Type B pancreatic cell (in vitro differentiated cells): ENCODE results near the gene TTC19. TPM values are rescaled to one million over a fixed set of nuclear protein-coding genes. Genes with fewer than 3 reads are reported as not detected.

ENCODE experiments used
- DNase-seq: peaks from one replicate; pipeline ENCODE4 v3.0.0; 2021; ENCODE audit warnings: mixed read lengths; ENCODE audit not compliant: unreplicated experiment; ENCODE audit errors: extremely low spot score
- H3K27ac Mint-ChIP-seq: 2 replicates; pipeline ENCODE4 v1.8.0; 2021; ENCODE audit warnings: mild to moderate bottlenecking, mixed read lengths
- H3K27me3 Mint-ChIP-seq: 2 replicates; pipeline ENCODE4 v1.8.0; 2021; ENCODE audit warnings: mixed read lengths
- H3K36me3 Mint-ChIP-seq: 2 replicates; pipeline ENCODE4 v1.8.0; 2021; ENCODE audit warnings: mixed read lengths
- H3K4me1 Mint-ChIP-seq: one replicate; pipeline ENCODE4 v1.8.0; 2021; ENCODE audit warnings: mixed read lengths; ENCODE audit not compliant: unreplicated experiment
- H3K4me3 Mint-ChIP-seq: 2 replicates; pipeline ENCODE4 v1.8.0; 2021; ENCODE audit warnings: mild to moderate bottlenecking, mixed read lengths
- H3K9me3 Mint-ChIP-seq: 2 replicates; pipeline ENCODE4 v1.8.0; 2021; ENCODE audit warnings: mixed read lengths
- total RNA-seq: library from RNA; stranded (reverse); gene quantifications from 2 replicates; pipeline ENCODE4 v1.2.1, GENCODE V29; 2021; ENCODE audit warnings: low replicate concordance
- TF ChIP-seq, protein P1 (sequence below): fragments of 200-600 bp; sonication (generic); conservative IDR thresholded peaks from 2 replicates; pipeline ENCODE4 v1.5.0; 2021; ENCODE audit warnings: antibody characterized with exemption, mild to moderate bottlenecking

TTC19 gene
- total RNA-seq, 1 donor from 2014 or later, result 43.3 TPM

DNA sequence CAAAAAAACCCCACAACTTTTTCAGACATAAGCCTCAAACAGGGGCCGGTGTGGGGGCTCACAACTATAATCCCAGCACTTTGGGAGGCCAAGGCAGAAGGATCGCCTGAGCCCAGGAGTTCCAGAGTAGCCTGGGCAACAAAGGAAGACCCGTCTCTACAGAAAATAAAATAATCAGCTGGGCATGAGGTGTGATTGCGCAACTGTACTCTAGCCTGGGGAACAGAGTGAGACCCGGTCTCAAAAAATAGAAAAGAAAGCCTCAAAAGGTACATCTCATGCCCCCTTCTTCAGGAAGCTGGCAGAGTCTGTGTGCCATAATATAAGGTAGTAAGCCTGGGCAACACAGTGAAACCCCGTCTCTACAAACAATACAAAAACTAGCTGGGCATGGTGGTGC, 3.3 kb upstream of the TTC19 start:
- Mint-ChIP-seq H3K4me1 (peaks cover 7% of the 10 kb centered on the region), H3K4me3 (no peak overlapping the region), H3K27me3 (no peaks in the 10 kb centered on the region), H3K27ac (no peak overlapping the region), H3K36me3 (peaks cover 8% of the 10 kb centered on the region), H3K9me3 (no peaks in the 10 kb centered on the region)
- TF ChIP-seq, protein P1, sequence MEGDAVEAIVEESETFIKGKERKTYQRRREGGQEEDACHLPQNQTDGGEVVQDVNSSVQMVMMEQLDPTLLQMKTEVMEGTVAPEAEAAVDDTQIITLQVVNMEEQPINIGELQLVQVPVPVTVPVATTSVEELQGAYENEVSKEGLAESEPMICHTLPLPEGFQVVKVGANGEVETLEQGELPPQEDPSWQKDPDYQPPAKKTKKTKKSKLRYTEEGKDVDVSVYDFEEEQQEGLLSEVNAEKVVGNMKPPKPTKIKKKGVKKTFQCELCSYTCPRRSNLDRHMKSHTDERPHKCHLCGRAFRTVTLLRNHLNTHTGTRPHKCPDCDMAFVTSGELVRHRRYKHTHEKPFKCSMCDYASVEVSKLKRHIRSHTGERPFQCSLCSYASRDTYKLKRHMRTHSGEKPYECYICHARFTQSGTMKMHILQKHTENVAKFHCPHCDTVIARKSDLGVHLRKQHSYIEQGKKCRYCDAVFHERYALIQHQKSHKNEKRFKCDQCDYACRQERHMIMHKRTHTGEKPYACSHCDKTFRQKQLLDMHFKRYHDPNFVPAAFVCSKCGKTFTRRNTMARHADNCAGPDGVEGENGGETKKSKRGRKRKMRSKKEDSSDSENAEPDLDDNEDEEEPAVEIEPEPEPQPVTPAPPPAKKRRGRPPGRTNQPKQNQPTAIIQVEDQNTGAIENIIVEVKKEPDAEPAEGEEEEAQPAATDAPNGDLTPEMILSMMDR, result no peak
- no peak for DNase-seq

DNA sequence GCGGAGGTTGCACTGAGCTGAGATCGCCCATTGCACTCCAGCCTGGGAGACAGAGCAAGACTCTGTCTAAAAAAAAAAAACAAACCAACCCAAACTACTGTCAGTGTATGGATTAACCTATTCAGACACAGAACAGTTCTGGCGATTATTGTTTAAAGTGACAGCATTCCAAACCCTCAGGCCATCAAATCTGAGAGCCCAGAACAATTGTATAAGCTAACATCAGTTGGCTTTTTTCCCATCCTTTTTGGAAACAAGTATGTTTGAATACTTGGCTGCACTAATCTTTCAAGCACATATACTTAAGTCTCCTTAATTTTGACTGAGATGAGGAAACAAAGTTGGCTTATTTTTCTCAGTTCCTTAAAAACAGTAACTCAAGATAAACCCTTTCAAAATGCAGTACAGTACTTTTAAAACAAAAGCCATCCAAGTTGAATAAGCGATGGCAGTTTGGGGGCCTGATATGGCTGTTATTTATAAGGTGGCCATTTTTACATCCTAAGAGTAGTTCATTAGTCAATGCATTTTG, 1.5 kb upstream of the TTC19 start:
- DNase-seq, result no peak
- Mint-ChIP-seq H3K27me3 (no peaks in the 10 kb centered on the region), H3K36me3 (peaks cover 23% of the 10 kb centered on the region), H3K9me3 (no peaks in the 10 kb centered on the region), H3K4me1 (peaks cover 12% of the 10 kb centered on the region), H3K4me3 (peak overlapping the region; percentile 97), H3K27ac (peak overlapping the region; percentile 99)
- TF ChIP-seq, protein P1, result no peak

DNA sequence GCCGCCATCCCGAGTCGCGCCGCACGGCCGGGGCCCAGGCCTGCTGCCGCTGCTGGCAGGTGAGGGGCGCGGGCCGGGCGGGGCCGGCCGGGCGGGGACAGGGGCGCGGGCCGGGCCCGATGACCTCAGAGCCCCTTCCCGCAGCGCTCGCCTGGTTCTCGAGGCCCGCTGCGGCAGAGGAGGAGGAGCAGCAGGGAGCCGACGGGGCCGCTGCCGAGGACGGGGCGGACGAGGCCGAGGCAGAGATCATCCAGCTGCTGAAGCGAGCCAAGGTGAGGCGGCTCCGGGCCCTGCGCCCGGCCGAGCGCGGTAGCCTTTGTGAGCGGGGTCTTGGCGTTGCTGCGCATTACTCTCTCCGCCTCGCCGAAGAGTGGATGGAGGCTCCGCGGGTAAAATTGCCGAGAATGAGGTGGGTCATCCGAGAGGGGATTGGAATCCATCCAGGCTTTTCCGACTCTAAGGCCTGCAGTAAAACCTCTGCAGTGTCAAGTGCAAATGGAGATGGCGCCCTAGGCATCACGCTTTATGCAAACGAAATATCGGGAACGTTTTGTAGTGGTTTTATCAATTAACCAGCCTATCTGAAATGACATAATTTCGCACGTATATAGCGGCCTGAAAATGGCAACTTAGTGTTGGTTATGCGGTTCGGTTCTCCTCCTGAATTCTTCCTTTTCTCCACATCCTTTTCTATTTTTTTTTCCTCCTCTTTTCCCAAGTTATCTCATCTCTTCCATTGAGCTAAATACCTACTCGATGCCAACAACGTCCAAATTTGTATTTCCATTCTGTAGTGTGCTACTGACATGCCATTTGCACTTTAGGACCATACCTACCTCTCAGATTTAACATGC, 577 bp downstream of the TTC19 start:
- H3K27me3 Mint-ChIP-seq, result no peaks in the 10 kb centered on the region
- peak overlapping the region; percentile 92 for H3K4me3 Mint-ChIP-seq
- peaks cover 32% of the 10 kb centered on the region for H3K36me3 Mint-ChIP-seq
- H3K4me1 Mint-ChIP-seq, result peaks cover 12% of the 10 kb centered on the region
- TF ChIP-seq, protein P1, result no peak
- no peak for DNase-seq
- H3K9me3 Mint-ChIP-seq, result no peaks in the 10 kb centered on the region
- H3K27ac Mint-ChIP-seq, result peak overlapping the region; percentile 84

DNA sequence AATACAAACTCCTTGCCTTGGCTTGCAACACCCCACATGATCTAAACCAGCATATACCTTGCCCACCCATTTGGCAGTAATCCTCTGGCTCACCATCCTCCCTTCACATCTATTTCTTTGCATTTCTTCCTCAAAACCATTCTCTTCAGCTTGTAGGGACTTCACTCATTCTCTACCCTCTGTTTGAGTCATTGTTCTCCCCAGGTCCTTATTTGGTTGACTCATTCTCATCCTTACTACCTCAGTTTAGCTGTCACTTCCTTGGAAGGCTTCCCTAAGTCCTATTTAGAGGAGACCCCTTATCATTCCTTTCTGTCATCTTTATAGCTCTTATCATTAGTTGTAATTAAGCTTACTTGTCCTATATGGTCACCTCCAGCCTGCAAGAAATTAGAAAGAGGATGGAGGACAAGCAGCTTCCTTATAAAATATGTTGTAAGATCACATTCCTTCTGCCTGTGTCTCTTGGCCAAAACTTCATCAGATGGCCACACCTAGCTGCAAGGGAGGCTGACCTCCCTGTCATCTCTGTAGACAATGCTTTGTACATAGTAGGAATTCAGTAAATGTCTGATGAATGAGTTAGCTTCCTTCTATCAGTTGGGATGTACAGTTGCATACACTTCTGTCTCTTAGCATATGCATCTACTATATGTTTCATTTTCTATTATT, 1.7 kb downstream of the TTC19 start:
- peaks cover 12% of the 10 kb centered on the region for H3K4me1 Mint-ChIP-seq
- peak overlapping the region; percentile 84 for H3K27ac Mint-ChIP-seq
- H3K27me3 Mint-ChIP-seq, result no peaks in the 10 kb centered on the region
- H3K4me3 Mint-ChIP-seq, result peak overlapping the region; percentile 92
- TF ChIP-seq, protein P1, result no peak
- H3K9me3 Mint-ChIP-seq, result no peaks in the 10 kb centered on the region
- H3K36me3 Mint-ChIP-seq, result peaks cover 34% of the 10 kb centered on the region
- DNase-seq, result no peak

DNA sequence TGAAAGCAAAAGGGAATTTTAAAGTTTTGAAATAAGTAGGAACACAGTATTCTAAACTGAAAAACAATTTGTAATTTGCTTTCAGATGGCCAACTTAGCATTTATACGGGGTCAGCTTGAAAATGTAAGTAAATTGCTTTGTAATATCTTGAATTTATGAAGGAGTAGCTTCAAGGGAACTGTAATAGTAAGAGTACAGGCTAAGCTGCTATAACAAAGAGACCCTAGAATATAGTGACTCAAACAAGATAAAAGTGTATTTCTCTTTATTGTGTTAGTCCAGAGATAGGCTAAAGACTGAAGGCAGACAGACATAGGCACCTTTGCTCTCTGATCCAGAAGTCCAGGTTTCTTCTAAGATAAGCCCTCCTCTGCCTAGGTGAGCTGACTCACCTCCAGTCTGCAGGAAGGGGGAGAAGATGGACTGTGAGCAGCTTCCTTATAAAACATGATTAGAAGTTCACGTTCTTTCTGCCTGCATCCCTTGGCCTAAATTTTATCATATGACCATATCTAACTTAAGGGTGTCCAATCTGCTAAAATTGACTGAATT, 3.2 kb downstream of the TTC19 start:
- H3K9me3 Mint-ChIP-seq, result no peaks in the 10 kb centered on the region
- peaks cover 12% of the 10 kb centered on the region for H3K4me1 Mint-ChIP-seq
- TF ChIP-seq, protein P1, result no peak
- no peak overlapping the region for H3K27ac Mint-ChIP-seq
- H3K27me3 Mint-ChIP-seq, result no peaks in the 10 kb centered on the region
- no peak for DNase-seq
- peaks cover 34% of the 10 kb centered on the region for H3K36me3 Mint-ChIP-seq
- H3K4me3 Mint-ChIP-seq, result no peak overlapping the region
